Esophagus muscularis mucosa (tissue), 4 donors: Measurements from ENCODE around the gene NDUFS7.

Experiments
- EP300 ChIP-seq: sonication (generic); formaldehyde crosslinking; IDR thresholded peaks from one replicate; pipeline ENCODE4 v1.6.1; 2017; ENCODE audit warnings: antibody characterized with exemption
- POLR2A ChIP-seq: fragments of 450-650 bp; IDR thresholded peaks from one replicate; pipeline ENCODE4 v1.6.1; 2017; ENCODE audit warnings: antibody characterized with exemption, moderate library complexity, mild to moderate bottlenecking, low read depth
- TF ChIP-seq, protein P1 (sequence below), 3 experiments: fragments of 200-600 bp in 2 of 3; fragments of 450-650 bp in 1 of 3; sonication (generic) in 2 of 3; IDR thresholded peaks; one replicate each; pipeline ENCODE4 v1.5.1; 2017 to 2019; ENCODE audit warnings: antibody characterized with exemption in 3 of 3, mild to moderate bottlenecking in 2 of 3, moderate library complexity in 1 of 3

DNA sequence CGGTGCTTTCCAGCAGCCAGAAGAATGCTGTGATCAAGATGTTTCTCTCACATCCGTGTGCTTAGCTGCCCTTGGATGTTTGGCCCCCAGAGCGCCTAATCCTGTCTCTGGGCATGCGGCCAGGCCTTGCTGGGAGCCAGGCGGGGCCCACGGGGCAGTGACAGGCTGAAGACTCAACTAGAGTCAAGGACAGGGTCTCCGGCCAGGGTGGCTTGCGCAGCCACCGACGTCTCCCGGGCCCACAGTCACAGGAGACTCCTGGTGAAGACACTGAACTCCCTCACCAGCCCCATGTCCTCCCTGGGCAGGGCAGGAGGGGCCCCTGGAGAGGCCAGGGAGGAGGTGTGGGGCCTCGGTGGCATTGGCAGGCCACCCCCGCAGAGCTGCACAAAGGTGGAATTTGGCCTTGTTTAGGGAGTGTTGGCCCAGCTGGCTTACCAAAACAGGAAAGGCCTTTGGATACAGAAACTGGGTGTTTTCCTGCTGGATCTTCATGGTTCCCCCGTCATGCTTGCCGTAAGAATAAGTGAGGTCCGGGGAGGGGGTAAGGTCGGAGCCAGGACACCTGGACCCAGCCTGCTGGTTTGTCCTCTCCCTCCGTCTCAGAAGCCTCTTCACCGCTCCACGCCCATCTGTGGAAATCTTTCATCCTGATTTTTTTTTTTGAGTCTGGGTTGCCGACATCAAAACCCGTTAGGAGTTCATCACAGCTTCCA is 10.0 kb upstream of the NDUFS7 start:
- TF ChIP-seq EP300 = no peak
- TF ChIP-seq POLR2A = no peak
- TF ChIP-seq, protein P1, sequence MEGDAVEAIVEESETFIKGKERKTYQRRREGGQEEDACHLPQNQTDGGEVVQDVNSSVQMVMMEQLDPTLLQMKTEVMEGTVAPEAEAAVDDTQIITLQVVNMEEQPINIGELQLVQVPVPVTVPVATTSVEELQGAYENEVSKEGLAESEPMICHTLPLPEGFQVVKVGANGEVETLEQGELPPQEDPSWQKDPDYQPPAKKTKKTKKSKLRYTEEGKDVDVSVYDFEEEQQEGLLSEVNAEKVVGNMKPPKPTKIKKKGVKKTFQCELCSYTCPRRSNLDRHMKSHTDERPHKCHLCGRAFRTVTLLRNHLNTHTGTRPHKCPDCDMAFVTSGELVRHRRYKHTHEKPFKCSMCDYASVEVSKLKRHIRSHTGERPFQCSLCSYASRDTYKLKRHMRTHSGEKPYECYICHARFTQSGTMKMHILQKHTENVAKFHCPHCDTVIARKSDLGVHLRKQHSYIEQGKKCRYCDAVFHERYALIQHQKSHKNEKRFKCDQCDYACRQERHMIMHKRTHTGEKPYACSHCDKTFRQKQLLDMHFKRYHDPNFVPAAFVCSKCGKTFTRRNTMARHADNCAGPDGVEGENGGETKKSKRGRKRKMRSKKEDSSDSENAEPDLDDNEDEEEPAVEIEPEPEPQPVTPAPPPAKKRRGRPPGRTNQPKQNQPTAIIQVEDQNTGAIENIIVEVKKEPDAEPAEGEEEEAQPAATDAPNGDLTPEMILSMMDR (IDR thresholded peaks at IDR 0.05) = no peak
